Vagina (tissue), 2 donors: ENCODE measurements around the gene PKLR. TPM values are rescaled to one million over a fixed set of nuclear protein-coding genes. Genes with fewer than 3 reads are reported as not detected.

Source experiments
- DNase-seq, 2 donors: peaks; one replicate each; pipeline ENCODE4 v3.0.0-alpha.2; 2017; ENCODE audit errors: extremely low spot score in 2 of 2
- H3K27ac ChIP-seq: fragments of 200-600 bp; sonication (generic); one replicate; pipeline ENCODE4 v1.5.1; 2019
- H3K27me3 ChIP-seq: fragments of 200-600 bp; sonication (generic); one replicate; pipeline ENCODE4 v1.5.1; 2019
- H3K36me3 ChIP-seq, 2 donors: fragments of 200-600 bp; sonication (generic); one replicate each; pipeline ENCODE4 v1.5.1; 2017 to 2019
- H3K4me1 ChIP-seq: fragments of 200-600 bp; sonication (generic); one replicate; pipeline ENCODE4 v1.5.1; 2019
- H3K4me3 ChIP-seq, 2 donors: fragments of 200-600 bp; sonication (generic); 1 replicate in 1 of 2; 2 replicates in 1 of 2; pipeline ENCODE4 v1.5.1; 2016 to 2019
- H3K9me3 ChIP-seq: fragments of 200-600 bp; sonication (generic); one replicate; pipeline ENCODE4 v1.5.1; 2019
- POLR2A ChIP-seq, 2 donors: fragments of 450-650 bp; IDR thresholded peaks; one replicate each; pipeline ENCODE4 v1.6.1; 2017; ENCODE audit warnings: antibody characterized with exemption in 2 of 2, mild to moderate bottlenecking in 2 of 2, moderate library complexity in 2 of 2
- POLR2AphosphoS5 ChIP-seq, 2 donors: sonication (generic); formaldehyde crosslinking; IDR thresholded peaks; one replicate each; pipeline ENCODE4 v1.9.0; 2017; ENCODE audit warnings: antibody characterized with exemption in 2 of 2, mild to moderate bottlenecking in 2 of 2, low read depth in 1 of 2; ENCODE audit not compliant: insufficient read depth in 1 of 2
- intact Hi-C: fragments of 100-400 bp; cut with DNase I; formaldehyde crosslinking; loops from one replicate; pipeline ENCODE4 v1.15.1; 2023
- total RNA-seq: library from RNA; depleted of rRNA; stranded (reverse); fragments of >200 nt; gene quantifications from one replicate; pipeline ENCODE4 v1.2.3, GENCODE V29; 2016
- TF ChIP-seq, protein P1 (sequence below), 3 experiments: fragments of 450-650 bp in 2 of 3; fragments of 200-600 bp in 1 of 3; sonication (generic) in 1 of 3; IDR thresholded peaks; one replicate each; pipeline ENCODE4 v1.5.1; 2017 to 2019; ENCODE audit warnings: antibody characterized with exemption in 3 of 3, mild to moderate bottlenecking in 2 of 3, moderate library complexity in 2 of 3

Gene PKLR
- total RNA-seq, 1 donor from 2014 or later: not detected

DNA sequence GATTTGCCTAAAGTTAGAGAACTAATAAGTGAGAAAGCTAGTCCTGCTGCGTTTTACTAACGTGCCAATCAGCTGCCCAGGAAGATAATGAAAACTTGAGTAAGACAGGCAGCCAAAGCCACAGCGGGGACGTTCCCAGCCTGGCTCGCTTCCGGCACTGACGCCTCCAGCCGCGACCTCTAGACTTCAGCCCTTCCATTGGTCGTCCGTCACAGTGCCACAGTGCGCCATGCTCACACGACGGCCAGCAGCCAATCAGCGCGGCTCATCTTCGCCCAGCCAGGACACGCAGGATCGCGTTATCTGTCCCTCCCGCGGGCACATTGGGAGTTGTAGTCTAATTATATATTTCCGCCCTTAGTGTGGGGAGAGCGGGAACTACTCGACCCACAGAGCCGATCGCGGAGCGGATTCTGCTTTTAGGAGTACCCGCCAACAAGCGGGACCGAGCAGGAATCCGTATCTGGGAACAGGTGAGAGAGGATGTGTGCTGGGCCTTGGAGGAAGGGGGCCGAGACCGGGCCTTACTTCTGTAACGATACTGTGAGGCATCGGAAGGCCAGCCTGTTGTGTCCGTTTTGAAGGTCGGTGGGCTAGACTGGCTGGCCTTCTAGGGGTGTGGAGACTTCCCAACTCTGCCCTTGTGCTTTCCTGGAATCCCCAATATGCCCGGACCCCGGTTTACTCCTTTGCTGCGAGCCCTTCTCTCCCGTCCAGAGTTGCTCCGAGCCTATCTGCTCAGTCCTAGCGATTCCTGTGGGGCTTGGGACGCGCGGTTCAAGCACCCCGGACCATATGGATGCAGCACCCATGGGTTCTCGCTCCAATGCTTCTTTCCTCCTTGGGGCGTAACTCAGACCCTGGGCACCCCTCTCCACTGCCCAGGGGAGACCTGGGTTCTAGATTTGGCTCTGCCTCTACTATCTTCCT is 7.5 kb upstream of the PKLR start, which contains the start of gene FDPS:
FDPS (plus strand) TSS at position 374 of the 930 bp plus-strand sequence. CDS start 924 bp downstream, outside the sequence.
- peak in 1 of 2 donors; percentile 99 for DNase-seq
- H3K27ac ChIP-seq: peak within 1 kb of the TSS; percentile 93
- H3K4me1 ChIP-seq: peaks cover 27% of the 10 kb centered on the region
- H3K36me3 ChIP-seq: peaks cover 0 to 6% of the 10 kb centered on the region in 2 donors
- peak within 1 kb of the TSS; percentile 72 to 75 for H3K4me3 ChIP-seq
- intact Hi-C loops: no loop called here
- no peaks in the 10 kb centered on the region for H3K9me3 ChIP-seq
- TF ChIP-seq, protein P1, sequence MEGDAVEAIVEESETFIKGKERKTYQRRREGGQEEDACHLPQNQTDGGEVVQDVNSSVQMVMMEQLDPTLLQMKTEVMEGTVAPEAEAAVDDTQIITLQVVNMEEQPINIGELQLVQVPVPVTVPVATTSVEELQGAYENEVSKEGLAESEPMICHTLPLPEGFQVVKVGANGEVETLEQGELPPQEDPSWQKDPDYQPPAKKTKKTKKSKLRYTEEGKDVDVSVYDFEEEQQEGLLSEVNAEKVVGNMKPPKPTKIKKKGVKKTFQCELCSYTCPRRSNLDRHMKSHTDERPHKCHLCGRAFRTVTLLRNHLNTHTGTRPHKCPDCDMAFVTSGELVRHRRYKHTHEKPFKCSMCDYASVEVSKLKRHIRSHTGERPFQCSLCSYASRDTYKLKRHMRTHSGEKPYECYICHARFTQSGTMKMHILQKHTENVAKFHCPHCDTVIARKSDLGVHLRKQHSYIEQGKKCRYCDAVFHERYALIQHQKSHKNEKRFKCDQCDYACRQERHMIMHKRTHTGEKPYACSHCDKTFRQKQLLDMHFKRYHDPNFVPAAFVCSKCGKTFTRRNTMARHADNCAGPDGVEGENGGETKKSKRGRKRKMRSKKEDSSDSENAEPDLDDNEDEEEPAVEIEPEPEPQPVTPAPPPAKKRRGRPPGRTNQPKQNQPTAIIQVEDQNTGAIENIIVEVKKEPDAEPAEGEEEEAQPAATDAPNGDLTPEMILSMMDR (IDR thresholded peaks at IDR 0.05): peak in 2 of 3 experiments; percentile 15 to 49
- TF ChIP-seq POLR2A (IDR thresholded peaks at IDR 0.05) (no peak), POLR2AphosphoS5 (IDR thresholded peaks at IDR 0.05; ENCODE audit: insufficient read depth in 1 of 2, low read depth in 1 of 2) (peak; percentile 96 to 99)
- no peaks in the 10 kb centered on the region for H3K27me3 ChIP-seq

DNA sequence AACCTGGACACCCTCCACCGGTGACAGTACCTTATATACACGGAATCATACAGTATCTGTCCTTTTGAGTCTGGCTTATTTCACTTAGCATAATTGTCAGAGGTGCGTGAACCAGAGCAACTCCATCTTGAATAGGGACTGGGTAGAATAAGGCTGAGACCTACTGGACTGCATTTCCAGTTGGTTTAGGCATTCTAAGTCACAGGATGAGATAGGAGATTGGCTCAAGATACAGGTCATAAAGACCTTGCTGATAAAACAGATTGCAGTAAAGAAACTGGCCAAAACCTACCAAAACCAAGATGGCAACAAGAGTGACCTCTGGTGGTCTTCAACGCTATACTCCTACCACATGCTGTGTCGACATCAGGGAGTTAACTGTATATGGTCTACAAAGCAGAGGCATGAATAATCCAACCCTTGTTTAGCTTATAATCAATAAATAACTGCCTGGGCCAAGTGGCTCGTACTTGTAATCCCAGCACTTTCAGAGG is 6.1 kb upstream of the PKLR start:
- DNase-seq: no peak
- Histone ChIP-seq H3K4me1 (peaks cover 27% of the 10 kb centered on the region), H3K4me3 (no peak overlapping the region), H3K27me3 (no peaks in the 10 kb centered on the region), H3K9me3 (no peaks in the 10 kb centered on the region), H3K36me3 (peaks cover 0 to 4% of the 10 kb centered on the region in 2 donors), H3K27ac (no peak overlapping the region)
- intact Hi-C loops: no loop called here
- TF ChIP-seq, protein P1 (IDR thresholded peaks at IDR 0.05): no peak
- TF ChIP-seq POLR2AphosphoS5 (IDR thresholded peaks at IDR 0.05; ENCODE audit: insufficient read depth in 1 of 2, low read depth in 1 of 2): no peak

DNA sequence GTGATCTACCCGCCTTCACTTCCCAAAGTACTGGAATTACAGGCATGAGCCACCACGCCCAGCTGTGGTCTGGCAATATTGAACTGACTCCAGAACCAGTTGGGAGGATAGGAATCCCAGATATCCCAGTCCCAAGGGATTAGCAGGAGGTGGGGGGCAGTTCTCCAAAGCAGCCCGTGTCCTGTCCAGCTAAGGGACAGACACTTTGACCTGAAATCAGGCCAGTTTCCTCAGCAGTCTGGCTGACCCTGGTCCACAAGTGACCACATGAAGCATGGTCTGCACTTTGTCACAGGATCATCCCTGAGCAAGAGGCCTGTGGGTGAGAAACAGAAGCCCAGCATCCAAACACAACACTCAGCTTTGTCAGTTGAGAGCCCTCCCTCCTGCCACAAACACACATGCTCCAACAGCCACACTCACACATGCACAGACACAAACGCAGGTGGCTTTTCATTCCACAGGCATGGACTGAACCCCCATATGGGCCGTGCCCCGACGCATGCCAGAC is 4.7 kb upstream of the PKLR start:
- no peak overlapping the region for H3K27ac ChIP-seq
- no peak overlapping the region for H3K4me3 ChIP-seq
- TF ChIP-seq, protein P1 (IDR thresholded peaks at IDR 0.05): no peak
- TF ChIP-seq POLR2A (IDR thresholded peaks at IDR 0.05) (no peak), POLR2AphosphoS5 (IDR thresholded peaks at IDR 0.05; ENCODE audit: insufficient read depth in 1 of 2, low read depth in 1 of 2) (no peak)
- no peaks in the 10 kb centered on the region for H3K9me3 ChIP-seq
- no peaks in the 10 kb centered on the region for H3K36me3 ChIP-seq
- no peaks in the 10 kb centered on the region for H3K27me3 ChIP-seq
- H3K4me1 ChIP-seq: peaks cover 26% of the 10 kb centered on the region
- intact Hi-C loops: no loop called here
- DNase-seq: no peak

DNA sequence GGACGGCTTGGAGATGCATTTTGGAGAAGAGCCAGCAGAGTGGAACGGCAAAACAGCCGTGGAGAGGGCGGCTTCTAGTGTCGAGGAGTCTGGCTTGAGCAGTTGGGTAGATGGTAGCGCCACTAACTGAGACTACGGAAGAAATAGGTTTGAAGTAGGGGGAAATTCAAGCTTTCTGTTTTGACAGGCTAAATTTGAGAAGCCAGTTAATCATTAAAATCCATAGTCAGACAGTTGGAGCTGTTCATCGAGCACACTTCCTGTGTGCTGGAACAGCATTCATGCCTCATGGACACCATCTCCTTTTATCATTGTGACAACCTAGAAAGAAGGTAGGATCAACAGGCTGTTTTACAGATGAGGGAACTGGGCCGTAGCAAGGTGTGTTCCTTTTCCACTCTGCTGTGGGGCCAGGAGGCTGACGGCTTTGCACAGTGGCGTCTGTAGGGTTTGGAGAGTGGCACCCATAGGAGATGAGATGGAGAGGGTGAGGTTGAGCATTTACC is 3.4 kb upstream of the PKLR start:
- Histone ChIP-seq H3K27ac (no peak overlapping the region), H3K36me3 (no peaks in the 10 kb centered on the region), H3K27me3 (no peaks in the 10 kb centered on the region), H3K9me3 (no peaks in the 10 kb centered on the region), H3K4me3 (no peak overlapping the region), H3K4me1 (peaks cover 13% of the 10 kb centered on the region)
- TF ChIP-seq POLR2AphosphoS5 (IDR thresholded peaks at IDR 0.05; ENCODE audit: insufficient read depth in 1 of 2, low read depth in 1 of 2): no peak
- no peak for TF ChIP-seq POLR2A (IDR thresholded peaks at IDR 0.05)
- TF ChIP-seq, protein P1 (IDR thresholded peaks at IDR 0.05): no peak
- intact Hi-C loops: no loop called here
- DNase-seq: no peak
